Vagina (tissue), 2 donors: Measurements from ENCODE around the gene ANKLE2.

Source experiments
- POLR2A ChIP-seq, 2 donors: fragments of 450-650 bp; IDR thresholded peaks; one replicate each; pipeline ENCODE4 v1.6.1; 2017; ENCODE audit warnings: antibody characterized with exemption in 2 of 2, mild to moderate bottlenecking in 2 of 2, moderate library complexity in 2 of 2
- POLR2AphosphoS5 ChIP-seq, 2 donors: sonication (generic); formaldehyde crosslinking; IDR thresholded peaks; one replicate each; pipeline ENCODE4 v1.9.0; 2017; ENCODE audit warnings: antibody characterized with exemption in 2 of 2, mild to moderate bottlenecking in 2 of 2, low read depth in 1 of 2; ENCODE audit not compliant: insufficient read depth in 1 of 2
- TF ChIP-seq, protein P1 (sequence below), 3 experiments: fragments of 450-650 bp in 2 of 3; fragments of 200-600 bp in 1 of 3; sonication (generic) in 1 of 3; IDR thresholded peaks; one replicate each; pipeline ENCODE4 v1.5.1; 2017 to 2019; ENCODE audit warnings: antibody characterized with exemption in 3 of 3, mild to moderate bottlenecking in 2 of 3, moderate library complexity in 2 of 3

GRCh38 chr12:132754160-132754932 lies 7.3 kb downstream of the ANKLE2 start:
- TF ChIP-seq, protein P1, sequence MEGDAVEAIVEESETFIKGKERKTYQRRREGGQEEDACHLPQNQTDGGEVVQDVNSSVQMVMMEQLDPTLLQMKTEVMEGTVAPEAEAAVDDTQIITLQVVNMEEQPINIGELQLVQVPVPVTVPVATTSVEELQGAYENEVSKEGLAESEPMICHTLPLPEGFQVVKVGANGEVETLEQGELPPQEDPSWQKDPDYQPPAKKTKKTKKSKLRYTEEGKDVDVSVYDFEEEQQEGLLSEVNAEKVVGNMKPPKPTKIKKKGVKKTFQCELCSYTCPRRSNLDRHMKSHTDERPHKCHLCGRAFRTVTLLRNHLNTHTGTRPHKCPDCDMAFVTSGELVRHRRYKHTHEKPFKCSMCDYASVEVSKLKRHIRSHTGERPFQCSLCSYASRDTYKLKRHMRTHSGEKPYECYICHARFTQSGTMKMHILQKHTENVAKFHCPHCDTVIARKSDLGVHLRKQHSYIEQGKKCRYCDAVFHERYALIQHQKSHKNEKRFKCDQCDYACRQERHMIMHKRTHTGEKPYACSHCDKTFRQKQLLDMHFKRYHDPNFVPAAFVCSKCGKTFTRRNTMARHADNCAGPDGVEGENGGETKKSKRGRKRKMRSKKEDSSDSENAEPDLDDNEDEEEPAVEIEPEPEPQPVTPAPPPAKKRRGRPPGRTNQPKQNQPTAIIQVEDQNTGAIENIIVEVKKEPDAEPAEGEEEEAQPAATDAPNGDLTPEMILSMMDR (IDR thresholded peaks at IDR 0.05) = no peak
- TF ChIP-seq POLR2AphosphoS5 (IDR thresholded peaks at IDR 0.05; ENCODE audit: insufficient read depth in 1 of 2, low read depth in 1 of 2) (no peak), POLR2A (IDR thresholded peaks at IDR 0.05) (no peak)
